ENCODE results near the gene STOX1.
"Not testable (repeated sequence)": the region's sequence is repeated elsewhere in the genome, so short reads cannot be mapped to it uniquely, and the experiment has no call there.

Gene STOX1

DNA sequence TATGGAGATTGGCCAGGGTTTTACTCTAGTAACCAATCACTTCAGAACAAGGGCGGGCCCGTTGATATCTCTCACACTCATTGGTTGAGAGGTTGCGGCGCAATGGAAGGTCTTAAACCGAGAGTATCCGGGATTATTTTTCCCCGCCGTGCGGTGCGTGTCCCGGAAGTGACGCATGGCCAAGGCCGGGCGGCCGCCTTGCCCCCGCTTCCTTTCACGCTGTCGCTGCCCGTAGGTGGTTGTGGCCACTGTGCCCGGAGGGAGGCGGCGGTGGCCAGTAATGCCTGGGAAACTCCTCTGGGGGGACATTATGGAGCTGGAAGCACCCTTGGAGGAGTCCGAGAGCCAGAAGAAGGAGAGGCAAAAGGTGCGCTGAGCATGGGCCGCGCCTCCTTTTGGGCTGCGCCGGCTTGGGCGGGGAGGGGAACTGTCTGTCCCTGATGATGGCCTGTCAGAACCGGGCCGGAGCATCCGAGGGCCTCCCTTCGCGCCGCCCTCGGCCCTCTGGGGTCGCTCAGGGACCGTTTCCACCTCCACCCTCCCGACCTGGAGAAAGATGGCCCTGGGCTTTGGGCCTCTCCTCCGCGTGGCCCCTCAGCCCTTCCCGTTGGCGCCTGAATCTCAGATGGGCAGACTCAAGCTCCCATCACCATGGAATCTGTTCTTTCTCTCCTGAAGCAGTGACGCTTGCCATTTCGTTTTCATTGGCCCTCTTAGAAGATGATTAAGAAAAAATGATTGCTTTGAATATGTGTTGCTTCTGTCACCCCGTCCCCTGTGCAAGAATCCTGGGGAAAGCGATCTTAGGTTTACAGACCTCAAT is 74.0 kb downstream of the STOX1 start, which contains the start of gene DDX50:
Gene DDX50, plus strand, starts transcription at position 211 of the 823 bp plus-strand sequence. Its CDS starts 70 bp downstream, at position 281.
- H3K9ac ChIP-seq (ENCODE audit: low read length), result peak within 1 kb of the TSS; percentile 95
- peaks cover 17% of the 10 kb centered on the region for H3K4me1 ChIP-seq (ENCODE audit: control insufficient read depth, insufficient read depth, low read length)
- no peaks in the 10 kb centered on the region for H3K36me3 ChIP-seq (ENCODE audit: control insufficient read depth, insufficient read depth, low read length)
- H3K4me3 ChIP-seq (ENCODE audit: low read length), result peak within 1 kb of the TSS; percentile 91
- no peaks in the 10 kb centered on the region for H3K27me3 ChIP-seq (ENCODE audit: control insufficient read depth, insufficient read depth, low read length)
- no peaks in the 10 kb centered on the region for H3K9me3 ChIP-seq (ENCODE audit: control insufficient read depth, low read length)

DNA sequence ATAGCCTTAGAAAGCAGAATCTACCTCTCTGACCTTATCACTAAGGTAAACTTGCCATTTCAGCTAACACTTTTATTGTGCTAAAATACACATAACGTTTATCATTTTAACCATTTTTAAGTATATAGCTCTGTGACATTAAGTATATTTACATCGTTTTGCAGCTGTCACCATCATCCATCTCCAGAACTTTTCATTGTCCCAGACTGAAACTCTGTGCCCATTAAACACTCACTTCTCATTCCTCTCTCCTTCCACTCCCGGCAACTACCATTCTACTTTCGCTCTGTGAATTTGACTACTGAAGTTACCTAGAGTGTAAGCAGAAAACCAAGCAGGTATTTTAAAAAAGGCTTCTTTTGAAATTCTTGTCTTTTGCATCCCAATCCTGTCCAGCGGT is 75.1 kb downstream of the STOX1 start:
- peak overlapping the region; percentile 95 for H3K9ac ChIP-seq (ENCODE audit: low read length)
- no peaks in the 10 kb centered on the region for H3K9me3 ChIP-seq (ENCODE audit: control insufficient read depth, low read length)
- H3K4me1 ChIP-seq (ENCODE audit: control insufficient read depth, insufficient read depth, low read length), result peaks cover 17% of the 10 kb centered on the region
- H3K27me3 ChIP-seq (ENCODE audit: control insufficient read depth, insufficient read depth, low read length), result no peaks in the 10 kb centered on the region
- no peaks in the 10 kb centered on the region for H3K36me3 ChIP-seq (ENCODE audit: control insufficient read depth, insufficient read depth, low read length)
- no peak overlapping the region for H3K4me3 ChIP-seq (ENCODE audit: low read length)

GRCh38 chr10:68924593-68924992 is 97.3 kb downstream of the STOX1 start:
- H3K36me3 ChIP-seq (ENCODE audit: control insufficient read depth, insufficient read depth, low read length), result no peaks in the 10 kb centered on the region
- H3K9me3 ChIP-seq (ENCODE audit: control insufficient read depth, low read length), result no peaks in the 10 kb centered on the region
- H3K9ac ChIP-seq (ENCODE audit: low read length), result no peak overlapping the region
- no peak overlapping the region for H3K4me3 ChIP-seq (ENCODE audit: low read length)
- H3K4me1 ChIP-seq (ENCODE audit: control insufficient read depth, insufficient read depth, low read length), result no peaks in the 10 kb centered on the region
- H3K27me3 ChIP-seq (ENCODE audit: control insufficient read depth, insufficient read depth, low read length), result no peaks in the 10 kb centered on the region

DNA sequence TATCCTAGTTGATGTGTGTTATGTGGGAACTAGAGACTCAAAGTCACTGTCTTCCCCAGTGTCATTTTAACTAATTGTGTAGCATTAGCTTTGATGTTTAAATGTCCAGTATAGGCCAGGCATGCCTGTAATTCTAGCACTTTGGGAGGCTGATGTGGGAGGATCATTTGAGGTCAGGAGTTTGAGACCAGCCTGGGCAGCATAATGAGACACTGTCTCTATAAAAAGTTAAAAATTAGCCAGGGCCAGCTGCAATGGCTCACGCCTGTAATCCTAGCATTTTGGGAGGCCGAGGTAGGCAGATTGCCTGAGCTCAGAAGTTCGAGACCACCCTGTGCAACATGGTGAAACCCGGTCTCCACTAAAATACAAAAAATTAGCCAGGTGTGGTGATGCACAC is 98.2 kb downstream of the STOX1 start:
- Histone ChIP-seq H3K36me3 (ENCODE audit: control insufficient read depth, insufficient read depth, low read length) (no peaks in the 10 kb centered on the region), H3K27me3 (ENCODE audit: control insufficient read depth, insufficient read depth, low read length) (no peaks in the 10 kb centered on the region), H3K9me3 (ENCODE audit: control insufficient read depth, low read length) (no peaks in the 10 kb centered on the region), H3K9ac (ENCODE audit: low read length) (no peak overlapping the region), H3K4me1 (ENCODE audit: control insufficient read depth, insufficient read depth, low read length) (no peaks in the 10 kb centered on the region), H3K4me3 (ENCODE audit: low read length) (no peak overlapping the region)

GRCh38 chr10:68929157-68929556 is 101.8 kb downstream of the STOX1 start:
- not testable (repeated sequence) for H3K4me3 ChIP-seq (ENCODE audit: low read length); H3K9me3 ChIP-seq (ENCODE audit: control insufficient read depth, low read length); H3K9ac ChIP-seq (ENCODE audit: low read length); H3K36me3 ChIP-seq (ENCODE audit: control insufficient read depth, insufficient read depth, low read length); H3K4me1 ChIP-seq (ENCODE audit: control insufficient read depth, insufficient read depth, low read length); H3K27me3 ChIP-seq (ENCODE audit: control insufficient read depth, insufficient read depth, low read length)

DNA sequence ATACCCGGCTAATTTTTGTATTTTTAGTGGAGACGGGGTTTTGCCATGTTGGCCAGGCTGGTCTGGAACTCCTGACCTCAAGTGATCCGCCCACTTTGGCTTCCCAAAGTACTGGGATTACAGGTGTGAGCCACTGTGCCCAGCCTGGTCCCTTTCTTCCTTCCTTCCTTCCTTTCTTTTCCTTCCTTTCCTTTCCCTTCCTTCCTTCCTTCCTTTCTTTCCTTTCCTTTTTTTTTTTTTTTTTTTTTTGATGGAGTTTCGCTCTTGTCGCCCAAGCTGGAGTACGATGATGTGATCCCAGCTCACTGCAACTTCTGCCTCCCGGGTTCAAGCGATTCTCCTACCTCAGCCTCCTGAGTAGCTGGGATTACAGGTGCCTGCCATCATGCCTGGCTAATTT is 102.6 kb downstream of the STOX1 start:
- H3K27me3 ChIP-seq (ENCODE audit: control insufficient read depth, insufficient read depth, low read length); H3K36me3 ChIP-seq (ENCODE audit: control insufficient read depth, insufficient read depth, low read length); H3K4me3 ChIP-seq (ENCODE audit: low read length); H3K4me1 ChIP-seq (ENCODE audit: control insufficient read depth, insufficient read depth, low read length); H3K9me3 ChIP-seq (ENCODE audit: control insufficient read depth, low read length); H3K9ac ChIP-seq (ENCODE audit: low read length): not testable (repeated sequence)

GRCh38 chr10:68932860-68933259 is 105.5 kb downstream of the STOX1 start:
- not testable (repeated sequence) for H3K9ac ChIP-seq (ENCODE audit: low read length); H3K9me3 ChIP-seq (ENCODE audit: control insufficient read depth, low read length); H3K4me3 ChIP-seq (ENCODE audit: low read length); H3K27me3 ChIP-seq (ENCODE audit: control insufficient read depth, insufficient read depth, low read length); H3K36me3 ChIP-seq (ENCODE audit: control insufficient read depth, insufficient read depth, low read length); H3K4me1 ChIP-seq (ENCODE audit: control insufficient read depth, insufficient read depth, low read length)

DNA sequence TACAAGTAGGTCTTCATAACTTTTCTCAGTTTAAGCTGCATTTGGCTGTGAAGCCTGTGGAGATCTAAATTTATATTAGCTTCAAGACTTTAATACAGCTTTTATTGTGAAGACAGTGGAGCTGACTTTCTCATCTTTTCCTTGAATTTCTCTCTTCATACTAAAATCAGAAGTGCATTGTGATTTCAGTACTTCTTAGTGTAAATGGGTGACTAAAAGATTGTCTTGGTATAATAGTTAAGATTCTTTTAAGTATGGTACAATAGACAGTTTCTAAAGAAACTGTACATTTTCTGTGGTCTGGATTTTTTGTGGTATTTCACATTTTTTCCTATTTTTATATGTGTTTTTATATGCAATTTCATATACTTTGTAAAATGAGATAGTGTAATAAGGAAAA is 107.7 kb downstream of the STOX1 start:
- Histone ChIP-seq H3K4me1 (ENCODE audit: control insufficient read depth, insufficient read depth, low read length) (no peaks in the 10 kb centered on the region), H3K4me3 (ENCODE audit: low read length) (no peak overlapping the region), H3K27me3 (ENCODE audit: control insufficient read depth, insufficient read depth, low read length) (no peaks in the 10 kb centered on the region), H3K9ac (ENCODE audit: low read length) (no peak overlapping the region), H3K9me3 (ENCODE audit: control insufficient read depth, low read length) (no peaks in the 10 kb centered on the region), H3K36me3 (ENCODE audit: control insufficient read depth, insufficient read depth, low read length) (no peaks in the 10 kb centered on the region)

DNA sequence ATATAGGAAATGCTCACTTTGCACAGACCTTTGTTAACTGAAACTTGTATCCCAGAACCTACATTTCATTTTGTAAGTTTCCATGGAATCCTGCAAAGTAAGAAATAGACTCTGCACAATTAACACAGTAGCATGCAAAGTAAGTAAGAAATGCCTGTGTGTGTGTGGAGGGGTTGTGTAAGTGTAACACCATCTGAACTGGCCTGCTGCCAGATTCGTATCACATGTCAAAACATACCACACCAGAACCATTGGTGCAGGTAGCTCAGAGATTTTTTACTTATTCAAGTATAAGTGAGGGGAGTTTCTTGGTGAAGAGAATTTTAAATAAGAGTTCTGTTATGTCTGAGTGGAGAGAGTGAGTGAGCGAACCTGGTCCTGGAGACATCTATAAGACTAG is 110.8 kb downstream of the STOX1 start:
- H3K9ac ChIP-seq (ENCODE audit: low read length), result no peak overlapping the region
- no peak overlapping the region for H3K4me3 ChIP-seq (ENCODE audit: low read length)
- no peaks in the 10 kb centered on the region for H3K36me3 ChIP-seq (ENCODE audit: control insufficient read depth, insufficient read depth, low read length)
- no peaks in the 10 kb centered on the region for H3K27me3 ChIP-seq (ENCODE audit: control insufficient read depth, insufficient read depth, low read length)
- no peaks in the 10 kb centered on the region for H3K4me1 ChIP-seq (ENCODE audit: control insufficient read depth, insufficient read depth, low read length)
- no peaks in the 10 kb centered on the region for H3K9me3 ChIP-seq (ENCODE audit: control insufficient read depth, low read length)

- no peak overlapping the region for H3K9ac ChIP-seq (ENCODE audit: low read length)
- H3K9me3 ChIP-seq (ENCODE audit: control insufficient read depth, low read length), result no peaks in the 10 kb centered on the region
- no peak overlapping the region for H3K4me3 ChIP-seq (ENCODE audit: low read length)
- H3K27me3 ChIP-seq (ENCODE audit: control insufficient read depth, insufficient read depth, low read length), result no peaks in the 10 kb centered on the region
- H3K36me3 ChIP-seq (ENCODE audit: control insufficient read depth, insufficient read depth, low read length), result no peaks in the 10 kb centered on the region
- no peaks in the 10 kb centered on the region for H3K4me1 ChIP-seq (ENCODE audit: control insufficient read depth, insufficient read depth, low read length)
Observed at GRCh38 chr10:68938884-68939283, 111.6 kb downstream of the STOX1 start.

GRCh38 chr10:68940917-68941316 is 113.6 kb downstream of the STOX1 start:
- not testable (repeated sequence) for H3K4me3 ChIP-seq (ENCODE audit: low read length); H3K9ac ChIP-seq (ENCODE audit: low read length); H3K27me3 ChIP-seq (ENCODE audit: control insufficient read depth, insufficient read depth, low read length); H3K9me3 ChIP-seq (ENCODE audit: control insufficient read depth, low read length); H3K36me3 ChIP-seq (ENCODE audit: control insufficient read depth, insufficient read depth, low read length); H3K4me1 ChIP-seq (ENCODE audit: control insufficient read depth, insufficient read depth, low read length)
